OCI-LY3 (cell line): ENCODE measurements around the gene BMP2K.

Experiments used
- H2AFZ ChIP-seq: fragments of 200-600, 300-600 bp; shearing (Covaris generic); 2 replicates; pipeline ENCODE4 v1.6.0; 2014; ENCODE audit warnings: antibody characterized with exemption, low read depth, low read length
- H3K27ac ChIP-seq: fragments of 200-600, 300-600 bp; sonication (generic); 2 replicates; pipeline ENCODE4 v1.5.1; 2014; ENCODE audit warnings: mild to moderate bottlenecking, low read length, moderate library complexity, mixed read lengths
- H3K27me3 ChIP-seq: fragments of 200-600, 300-600 bp; sonication (generic); 2 replicates; pipeline ENCODE4 v1.6.1; 2014; ENCODE audit warnings: low read depth, low read length, mixed read lengths
- H3K36me3 ChIP-seq: fragments of 200-600, 300-600 bp; sonication (generic); replicated peaks from 2 replicates; pipeline ENCODE3; 2014; ENCODE audit warnings: low read depth, low read length, mixed read lengths
- H3K4me1 ChIP-seq: fragments of 300-600, 200-600 bp; sonication (generic); 2 replicates; pipeline ENCODE4 v1.6.1; 2014; ENCODE audit warnings: low read length, mixed read lengths
- H3K4me2 ChIP-seq: fragments of 200-600, 300-600 bp; sonication (generic); 2 replicates; pipeline ENCODE4 v1.6.1; 2014; ENCODE audit warnings: low read length, mixed read lengths
- H3K4me3 ChIP-seq: fragments of 300-600, 200-600 bp; sonication (generic); 2 replicates; pipeline ENCODE4 v1.5.1; 2014; ENCODE audit warnings: antibody characterized with exemption, mild to moderate bottlenecking, low read length, moderate library complexity
- H3K79me2 ChIP-seq: fragments of 300-600, 200-600 bp; shearing (Covaris generic); 2 replicates; pipeline ENCODE4 v1.6.1; 2014; ENCODE audit warnings: mild to moderate bottlenecking, low read length, mixed read lengths
- H3K9ac ChIP-seq: fragments of 300-600, 200-600 bp; shearing (Covaris generic); 2 replicates; pipeline ENCODE4 v1.6.0; 2014; ENCODE audit warnings: mild to moderate bottlenecking, low read length, moderate library complexity
- H3K9me3 ChIP-seq: fragments of 200-600, 300-600 bp; shearing (Covaris generic); 2 replicates; pipeline ENCODE4 v1.6.1; 2014; ENCODE audit warnings: low read length, mixed read lengths; ENCODE audit not compliant: insufficient read depth
- H4K20me1 ChIP-seq: fragments of 200-600, 300-600 bp; sonication (generic); 2 replicates; pipeline ENCODE4 v1.6.1; 2016; ENCODE audit warnings: low read length, mixed read lengths; ENCODE audit not compliant: insufficient read depth
- CTCF ChIP-seq: fragments of 200-600, 300-600 bp; sonication (generic); IDR thresholded peaks from 2 replicates; pipeline ENCODE4 v1.5.1; 2014; ENCODE audit warnings: antibody characterized with exemption, low read length, low read depth
- EZH2phosphoT487 ChIP-seq: fragments of 200-600 bp; shearing (Covaris generic); IDR thresholded peaks from 2 replicates; pipeline ENCODE4 v1.6.1; 2018; ENCODE audit warnings: antibody characterized with exemption, mixed run types, low read depth

The BMP2K gene

GRCh38 chr4:78922207-78922606, 146.1 kb downstream of the BMP2K start:
- Histone ChIP-seq H3K9me3 (no peaks in the 10 kb centered on the region), H3K9ac (no peak overlapping the region), H4K20me1 (no peaks in the 10 kb centered on the region), H3K27ac (no peak overlapping the region), H3K36me3 (peaks cover 3% of the 10 kb centered on the region), H3K4me2 (no peak overlapping the region), H3K79me2 (no peaks in the 10 kb centered on the region), H3K27me3 (no peaks in the 10 kb centered on the region), H2AFZ (no peak overlapping the region), H3K4me3 (no peak overlapping the region), H3K4me1 (no peaks in the 10 kb centered on the region)
- no peak for TF ChIP-seq EZH2phosphoT487
- TF ChIP-seq CTCF, result no peak

GRCh38 chr4:78923464-78924312, 147.5 kb downstream of the BMP2K start:
- Histone ChIP-seq H3K9ac (no peak overlapping the region), H3K27me3 (no peaks in the 10 kb centered on the region), H3K4me3 (no peak overlapping the region), H3K36me3 (peaks cover 3% of the 10 kb centered on the region), H3K79me2 (no peaks in the 10 kb centered on the region), H4K20me1 (no peaks in the 10 kb centered on the region), H3K9me3 (no peaks in the 10 kb centered on the region), H3K4me1 (no peaks in the 10 kb centered on the region), H3K4me2 (no peak overlapping the region), H2AFZ (no peak overlapping the region), H3K27ac (no peak overlapping the region)
- TF ChIP-seq EZH2phosphoT487 (no peak), CTCF (peak; percentile 39)

- H4K20me1 ChIP-seq, result no peaks in the 10 kb centered on the region
- no peak overlapping the region for H3K4me3 ChIP-seq
- no peak overlapping the region for H2AFZ ChIP-seq
- H3K9me3 ChIP-seq, result no peaks in the 10 kb centered on the region
- no peak overlapping the region for H3K27ac ChIP-seq
- peaks cover 10% of the 10 kb centered on the region for H3K36me3 ChIP-seq
- H3K4me1 ChIP-seq, result no peaks in the 10 kb centered on the region
- no peak overlapping the region for H3K4me2 ChIP-seq
- H3K79me2 ChIP-seq, result no peaks in the 10 kb centered on the region
- no peaks in the 10 kb centered on the region for H3K27me3 ChIP-seq
- TF ChIP-seq CTCF (no peak), EZH2phosphoT487 (no peak)
- H3K9ac ChIP-seq, result no peak overlapping the region
Measured at GRCh38 chr4:78926826-78927225, 150.7 kb downstream of the BMP2K start.

GRCh38 chr4:78928835-78929234, 152.7 kb downstream of the BMP2K start:
- H3K9ac ChIP-seq, result no peak overlapping the region
- TF ChIP-seq CTCF (no peak), EZH2phosphoT487 (no peak)
- H3K27me3 ChIP-seq, result no peaks in the 10 kb centered on the region
- no peaks in the 10 kb centered on the region for H3K9me3 ChIP-seq
- H3K4me2 ChIP-seq, result no peak overlapping the region
- H3K4me3 ChIP-seq, result no peak overlapping the region
- H3K27ac ChIP-seq, result no peak overlapping the region
- H3K4me1 ChIP-seq, result no peaks in the 10 kb centered on the region
- no peaks in the 10 kb centered on the region for H4K20me1 ChIP-seq
- H2AFZ ChIP-seq, result no peak overlapping the region
- peaks cover 10% of the 10 kb centered on the region for H3K36me3 ChIP-seq
- no peaks in the 10 kb centered on the region for H3K79me2 ChIP-seq
